Measurements from ENCODE around the gene EXOC3. TPM values are rescaled to one million over a fixed set of nuclear protein-coding genes. Genes with fewer than 3 reads are reported as not detected.
A peak's percentile ranks its signal among the peaks of the same experiment; 100 is the strongest.
"Not testable (repeated sequence)": the region's sequence is repeated elsewhere in the genome, so short reads cannot be mapped to it uniquely, and the experiment has no call there.

Gene EXOC3
- total RNA-seq, 1 donor from 2014 or later, result 66.4 TPM

GRCh38 chr5:472076-472655 lies 29.2 kb downstream of the EXOC3 start:
- intact Hi-C loops (cut with micrococcal nuclease), result loop anchor here (5.0 kb wide), 1 partner anchor 140 kb away; the partner anchor contains the start of gene CEP72
- H3K36me3 Mint-ChIP-seq (ENCODE audit: low read depth), result peaks cover 28% of the 10 kb centered on the region
- H3K27ac Mint-ChIP-seq, result peak overlapping the region; percentile 74
- peak overlapping the region; percentile 86 for H3K4me3 Mint-ChIP-seq (ENCODE audit: low read depth)
- H3K4me1 Mint-ChIP-seq (ENCODE audit: low read depth), result peaks cover 19% of the 10 kb centered on the region
- peaks cover 5% of the 10 kb centered on the region for H3K27me3 Mint-ChIP-seq (ENCODE audit: low read depth)
- no peaks in the 10 kb centered on the region for H3K9me3 Mint-ChIP-seq
- no peak for DNase-seq (ENCODE audit: low spot score)

GRCh38 chr5:472656-473550 lies 29.9 kb downstream of the EXOC3 start:
- Mint-ChIP-seq H3K4me3 (ENCODE audit: low read depth) (peak overlapping the region; percentile 86), H3K36me3 (ENCODE audit: low read depth) (peaks cover 28% of the 10 kb centered on the region), H3K9me3 (no peaks in the 10 kb centered on the region), H3K4me1 (ENCODE audit: low read depth) (peaks cover 19% of the 10 kb centered on the region), H3K27me3 (ENCODE audit: low read depth) (peaks cover 5% of the 10 kb centered on the region), H3K27ac (peak overlapping the region; percentile 73)
- intact Hi-C loops (cut with micrococcal nuclease), result loop anchor here (5.0 kb wide), 1 partner anchor 139 kb away; the partner anchor contains the start of gene CEP72
- DNase-seq (ENCODE audit: low spot score), result peak; percentile 82

GRCh38 chr5:473551-474192 lies 30.7 kb downstream of the EXOC3 start:
- H3K9me3 Mint-ChIP-seq, result no peaks in the 10 kb centered on the region
- intact Hi-C loops (cut with micrococcal nuclease), result loop anchor here (5.0 kb wide), 1 partner anchor 139 kb away; the partner anchor contains the start of gene CEP72
- H3K36me3 Mint-ChIP-seq (ENCODE audit: low read depth), result peaks cover 28% of the 10 kb centered on the region
- peak; percentile 31 for DNase-seq (ENCODE audit: low spot score)
- H3K4me1 Mint-ChIP-seq (ENCODE audit: low read depth), result peaks cover 19% of the 10 kb centered on the region
- H3K4me3 Mint-ChIP-seq (ENCODE audit: low read depth), result peak overlapping the region; percentile 87
- peak overlapping the region; percentile 42 for H3K27ac Mint-ChIP-seq
- peaks cover 5% of the 10 kb centered on the region for H3K27me3 Mint-ChIP-seq (ENCODE audit: low read depth)

DNA sequence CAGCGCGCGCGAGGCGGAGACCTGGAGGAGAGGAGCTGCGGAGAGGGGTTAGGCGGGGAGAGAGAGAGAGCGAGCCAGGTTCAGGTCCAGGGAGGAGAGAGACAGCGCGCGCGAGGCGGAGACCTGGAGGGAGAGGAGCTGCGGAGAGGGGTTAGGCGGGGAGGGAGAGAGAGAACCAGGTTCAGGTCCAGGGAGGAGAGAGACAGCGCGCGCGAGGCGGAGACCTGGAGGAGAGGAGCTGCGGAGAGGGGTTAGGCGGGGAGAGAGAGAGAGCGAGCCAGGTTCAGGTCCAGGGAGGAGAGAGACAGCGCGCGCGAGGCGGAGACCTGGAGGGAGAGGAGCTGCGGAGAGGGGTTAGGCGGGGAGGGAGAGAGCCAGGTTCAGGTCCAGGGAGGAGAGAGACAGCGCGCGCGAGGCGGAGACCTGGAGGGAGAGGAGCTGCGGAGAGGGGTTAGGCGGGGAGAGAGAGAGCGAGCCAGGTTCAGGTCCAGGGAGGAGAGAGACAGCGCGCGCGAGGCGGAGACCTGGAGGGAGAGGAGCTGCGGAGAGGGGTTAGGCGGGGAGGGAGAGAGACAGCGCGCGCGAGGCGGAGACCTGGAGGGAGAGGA lies 31.4 kb downstream of the EXOC3 start:
- not testable (repeated sequence) for H3K27ac Mint-ChIP-seq; H3K27me3 Mint-ChIP-seq (ENCODE audit: low read depth); DNase-seq (ENCODE audit: low spot score); H3K9me3 Mint-ChIP-seq
- intact Hi-C loops (cut with micrococcal nuclease), result loop anchor here (5.0 kb wide), 1 partner anchor 138 kb away; the partner anchor contains the start of gene CEP72
- H3K4me1 Mint-ChIP-seq (ENCODE audit: low read depth), result peaks cover 17% of the 10 kb centered on the region
- peaks cover 25% of the 10 kb centered on the region for H3K36me3 Mint-ChIP-seq (ENCODE audit: low read depth)
- peak overlapping the region; percentile 72 for H3K4me3 Mint-ChIP-seq (ENCODE audit: low read depth)

DNA sequence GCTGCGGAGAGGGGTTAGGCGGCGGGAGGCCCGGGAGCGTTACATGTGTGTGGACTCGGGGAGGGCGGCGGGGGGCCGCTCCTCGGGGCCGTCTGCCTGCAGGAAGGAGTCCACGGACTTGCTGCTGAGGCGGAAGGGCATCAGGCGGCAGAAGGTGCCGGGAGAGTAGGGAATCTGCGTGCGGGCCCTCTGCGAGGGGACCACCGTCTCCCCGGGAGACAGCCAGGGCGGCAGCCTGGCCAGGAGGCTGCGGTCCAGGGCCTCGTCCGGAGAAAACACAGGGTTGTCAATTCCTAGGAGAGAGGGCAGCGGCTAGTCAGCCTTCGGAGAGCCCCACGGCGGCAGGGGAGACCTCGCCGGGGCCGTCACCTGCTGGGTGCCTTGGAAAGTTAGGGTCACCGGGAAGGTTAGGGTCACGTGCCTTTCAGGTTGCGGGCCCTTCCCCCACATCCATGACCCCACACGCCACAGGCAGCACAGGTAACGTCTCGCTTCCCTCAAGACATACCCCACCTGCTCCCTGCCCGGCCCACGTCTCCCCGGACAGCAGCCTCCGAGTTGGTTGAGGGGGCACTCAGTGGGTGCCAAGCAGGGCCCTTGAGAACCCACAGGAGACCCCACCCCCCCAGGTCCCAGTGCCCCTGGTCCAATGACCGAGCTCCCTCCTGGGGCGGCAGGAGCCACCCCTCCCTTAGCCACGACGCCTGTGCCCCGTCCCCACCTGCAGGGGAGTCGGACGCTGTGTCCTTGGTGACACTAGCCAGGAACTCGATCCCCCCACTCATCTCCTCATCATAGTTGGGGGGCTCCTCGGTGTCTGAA lies 32.1 kb downstream of the EXOC3 start:
- peaks cover 15% of the 10 kb centered on the region for H3K4me1 Mint-ChIP-seq (ENCODE audit: low read depth)

GRCh38 chr5:475704-476101 lies 32.7 kb downstream of the EXOC3 start:
- intact Hi-C loops (cut with micrococcal nuclease), result no loop called here
- no peak for DNase-seq (ENCODE audit: low spot score)
- peaks cover 13% of the 10 kb centered on the region for H3K36me3 Mint-ChIP-seq (ENCODE audit: low read depth)
- peaks cover 5% of the 10 kb centered on the region for H3K27me3 Mint-ChIP-seq (ENCODE audit: low read depth)
- H3K4me3 Mint-ChIP-seq (ENCODE audit: low read depth), result no peak overlapping the region
- H3K27ac Mint-ChIP-seq, result no peak overlapping the region
- no peaks in the 10 kb centered on the region for H3K9me3 Mint-ChIP-seq
- peaks cover 11% of the 10 kb centered on the region for H3K4me1 Mint-ChIP-seq (ENCODE audit: low read depth)

More for the DNA sequence above, 32.1 kb downstream of the EXOC3 start:
- DNase-seq (ENCODE audit: low spot score), result no peak
- no peaks in the 10 kb centered on the region for H3K9me3 Mint-ChIP-seq
- H3K27me3 Mint-ChIP-seq (ENCODE audit: low read depth), result peaks cover 5% of the 10 kb centered on the region
- no peak overlapping the region for H3K27ac Mint-ChIP-seq
- intact Hi-C loops (cut with micrococcal nuclease), result loop anchor here (5.0 kb wide), 1 partner anchor 137 kb away; the partner anchor contains the start of gene CEP72
- peak overlapping the region; percentile 72 for H3K4me3 Mint-ChIP-seq (ENCODE audit: low read depth)
- peaks cover 17% of the 10 kb centered on the region for H3K36me3 Mint-ChIP-seq (ENCODE audit: low read depth)

- intact Hi-C loops (cut with micrococcal nuclease), result no loop called here
- H3K4me3 Mint-ChIP-seq (ENCODE audit: low read depth), result no peak overlapping the region
- peaks cover 8% of the 10 kb centered on the region for H3K36me3 Mint-ChIP-seq (ENCODE audit: low read depth)
- H3K9me3 Mint-ChIP-seq, result no peaks in the 10 kb centered on the region
- H3K27ac Mint-ChIP-seq, result no peak overlapping the region
- H3K4me1 Mint-ChIP-seq (ENCODE audit: low read depth), result peaks cover 10% of the 10 kb centered on the region
- H3K27me3 Mint-ChIP-seq (ENCODE audit: low read depth), result peaks cover 5% of the 10 kb centered on the region
- no peak for DNase-seq (ENCODE audit: low spot score)
Measured at GRCh38 chr5:476102-476813, 33.3 kb downstream of the EXOC3 start.

DNA sequence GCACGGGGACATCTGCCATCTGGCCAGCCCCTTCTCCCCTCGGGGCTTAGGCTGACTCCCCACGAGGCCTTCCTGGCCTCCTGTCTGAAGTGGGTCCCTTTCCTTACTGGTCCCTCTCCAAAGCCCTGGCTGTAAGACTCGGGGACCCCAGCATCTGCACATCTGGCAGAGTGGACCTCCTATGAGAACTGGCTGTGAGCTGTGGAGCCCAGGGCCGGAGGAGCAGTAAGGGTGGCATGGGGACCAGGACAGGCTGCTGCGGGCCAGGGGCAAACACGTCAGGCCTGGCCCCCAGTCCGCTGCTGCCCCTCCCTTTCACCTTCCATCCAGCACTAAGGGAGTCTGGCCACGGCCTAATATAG lies 33.8 kb downstream of the EXOC3 start:
- Mint-ChIP-seq H3K36me3 (ENCODE audit: low read depth) (peaks cover 2% of the 10 kb centered on the region), H3K27me3 (ENCODE audit: low read depth) (peaks cover 5% of the 10 kb centered on the region), H3K4me3 (ENCODE audit: low read depth) (no peak overlapping the region), H3K27ac (no peak overlapping the region), H3K4me1 (ENCODE audit: low read depth) (peaks cover 6% of the 10 kb centered on the region), H3K9me3 (no peaks in the 10 kb centered on the region)
- DNase-seq (ENCODE audit: low spot score), result no peak
- intact Hi-C loops (cut with micrococcal nuclease), result no loop called here

GRCh38 chr5:477247-477646 lies 34.3 kb downstream of the EXOC3 start:
- Mint-ChIP-seq H3K27me3 (ENCODE audit: low read depth) (peaks cover 5% of the 10 kb centered on the region), H3K36me3 (ENCODE audit: low read depth) (no peaks in the 10 kb centered on the region), H3K27ac (no peak overlapping the region), H3K9me3 (no peaks in the 10 kb centered on the region), H3K4me1 (ENCODE audit: low read depth) (peaks cover 3% of the 10 kb centered on the region), H3K4me3 (ENCODE audit: low read depth) (no peak overlapping the region)
- intact Hi-C loops (cut with micrococcal nuclease), result no loop called here
- no peak for DNase-seq (ENCODE audit: low spot score)

DNA sequence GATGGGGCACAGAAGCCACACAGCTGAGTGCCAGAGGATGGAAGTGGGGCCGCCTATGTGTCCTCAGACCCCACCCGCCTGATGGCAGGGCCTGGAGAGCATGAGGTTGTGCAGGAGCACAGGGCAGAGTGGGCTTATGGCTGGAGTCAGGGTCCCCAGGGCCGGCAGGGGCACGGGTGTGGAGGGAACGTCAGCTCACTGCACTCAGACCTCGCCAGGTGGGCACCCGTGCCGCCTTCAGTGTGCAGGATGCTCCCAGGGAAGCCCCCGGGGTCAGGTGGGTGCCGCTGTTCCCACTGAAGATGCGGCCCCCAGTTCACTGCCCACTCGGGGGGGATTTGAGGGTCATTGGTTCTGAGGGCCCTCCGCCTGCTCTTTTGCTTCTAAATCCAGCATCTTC lies 34.9 kb downstream of the EXOC3 start:
- H3K27me3 Mint-ChIP-seq (ENCODE audit: low read depth), result peaks cover 5% of the 10 kb centered on the region
- no peak overlapping the region for H3K4me3 Mint-ChIP-seq (ENCODE audit: low read depth)
- H3K4me1 Mint-ChIP-seq (ENCODE audit: low read depth), result peaks cover 3% of the 10 kb centered on the region
- H3K36me3 Mint-ChIP-seq (ENCODE audit: low read depth), result no peaks in the 10 kb centered on the region
- H3K27ac Mint-ChIP-seq, result no peak overlapping the region
- DNase-seq (ENCODE audit: low spot score), result no peak
- H3K9me3 Mint-ChIP-seq, result no peaks in the 10 kb centered on the region
- intact Hi-C loops (cut with micrococcal nuclease), result no loop called here

DNA sequence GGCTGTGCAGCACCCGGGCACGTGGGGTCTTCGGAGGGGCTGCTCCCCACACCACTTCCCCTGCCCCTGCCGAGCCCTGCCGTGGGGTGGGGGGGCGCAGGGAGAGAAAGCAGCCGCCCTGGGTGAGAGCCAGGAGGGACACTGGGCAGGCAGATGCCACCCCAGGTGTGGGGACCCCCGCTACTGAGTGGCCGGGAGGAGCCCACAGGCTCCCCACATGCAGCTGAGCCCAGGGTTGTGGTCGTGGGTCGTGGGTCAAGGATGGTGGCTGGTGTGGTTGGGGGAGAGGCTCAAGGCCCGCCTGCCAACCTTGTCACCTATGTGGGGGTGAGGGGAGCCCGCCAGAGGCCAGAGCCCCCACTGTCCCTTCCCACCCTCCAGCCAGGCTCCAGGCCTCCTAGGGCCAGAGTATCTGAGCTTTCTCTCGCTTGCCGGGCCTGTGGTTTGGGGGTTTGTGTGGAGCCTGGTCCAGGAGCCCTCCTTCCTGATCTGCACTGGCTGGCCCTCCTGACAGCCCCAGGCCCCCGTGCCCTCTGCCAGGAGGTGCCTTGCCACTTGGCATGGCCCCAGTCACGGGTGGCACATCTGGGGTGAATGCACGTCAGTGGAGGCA lies 35.5 kb downstream of the EXOC3 start:
- intact Hi-C loops (cut with micrococcal nuclease), result no loop called here

More for the DNA sequence above, 35.5 kb downstream of the EXOC3 start:
- peaks cover 5% of the 10 kb centered on the region for H3K27me3 Mint-ChIP-seq (ENCODE audit: low read depth)
- H3K4me3 Mint-ChIP-seq (ENCODE audit: low read depth), result no peak overlapping the region
- peaks cover 3% of the 10 kb centered on the region for H3K4me1 Mint-ChIP-seq (ENCODE audit: low read depth)
- no peak for DNase-seq (ENCODE audit: low spot score)
- no peak overlapping the region for H3K27ac Mint-ChIP-seq
- H3K36me3 Mint-ChIP-seq (ENCODE audit: low read depth), result no peaks in the 10 kb centered on the region
- H3K9me3 Mint-ChIP-seq, result no peaks in the 10 kb centered on the region
